Measurements from ENCODE around the gene LDLRAD4.

The LDLRAD4 gene

DNA sequence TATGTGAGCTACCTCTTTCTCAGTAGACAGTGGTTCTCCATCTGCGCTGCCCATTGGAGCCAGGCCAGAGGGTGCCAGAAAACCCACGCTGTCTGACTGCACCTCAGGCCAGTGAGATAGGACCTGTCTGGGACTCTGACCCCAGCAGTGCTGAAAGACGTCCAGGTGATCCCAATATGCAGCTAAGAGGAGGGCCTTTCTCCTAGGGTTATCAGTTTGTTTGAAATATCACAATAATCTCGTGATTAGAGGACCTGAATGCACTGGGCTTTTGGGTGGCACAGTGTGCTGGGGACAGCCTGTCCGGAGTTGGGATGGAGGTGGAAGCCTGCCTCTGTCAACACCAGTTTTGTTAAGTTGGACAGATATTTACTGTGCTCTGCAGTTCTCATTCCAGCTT lies 216.3 kb downstream of the LDLRAD4 start:
- DNase-seq (ENCODE audit: low read depth) = no peak
- no peak overlapping the region for H3K4me3 ChIP-seq (ENCODE audit: low read length)
- TF ChIP-seq, protein P1, sequence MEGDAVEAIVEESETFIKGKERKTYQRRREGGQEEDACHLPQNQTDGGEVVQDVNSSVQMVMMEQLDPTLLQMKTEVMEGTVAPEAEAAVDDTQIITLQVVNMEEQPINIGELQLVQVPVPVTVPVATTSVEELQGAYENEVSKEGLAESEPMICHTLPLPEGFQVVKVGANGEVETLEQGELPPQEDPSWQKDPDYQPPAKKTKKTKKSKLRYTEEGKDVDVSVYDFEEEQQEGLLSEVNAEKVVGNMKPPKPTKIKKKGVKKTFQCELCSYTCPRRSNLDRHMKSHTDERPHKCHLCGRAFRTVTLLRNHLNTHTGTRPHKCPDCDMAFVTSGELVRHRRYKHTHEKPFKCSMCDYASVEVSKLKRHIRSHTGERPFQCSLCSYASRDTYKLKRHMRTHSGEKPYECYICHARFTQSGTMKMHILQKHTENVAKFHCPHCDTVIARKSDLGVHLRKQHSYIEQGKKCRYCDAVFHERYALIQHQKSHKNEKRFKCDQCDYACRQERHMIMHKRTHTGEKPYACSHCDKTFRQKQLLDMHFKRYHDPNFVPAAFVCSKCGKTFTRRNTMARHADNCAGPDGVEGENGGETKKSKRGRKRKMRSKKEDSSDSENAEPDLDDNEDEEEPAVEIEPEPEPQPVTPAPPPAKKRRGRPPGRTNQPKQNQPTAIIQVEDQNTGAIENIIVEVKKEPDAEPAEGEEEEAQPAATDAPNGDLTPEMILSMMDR (IDR thresholded peaks at IDR 0.05; ENCODE audit: insufficient read depth, low read depth, low read length, missing control alignments) = no peak

DNA sequence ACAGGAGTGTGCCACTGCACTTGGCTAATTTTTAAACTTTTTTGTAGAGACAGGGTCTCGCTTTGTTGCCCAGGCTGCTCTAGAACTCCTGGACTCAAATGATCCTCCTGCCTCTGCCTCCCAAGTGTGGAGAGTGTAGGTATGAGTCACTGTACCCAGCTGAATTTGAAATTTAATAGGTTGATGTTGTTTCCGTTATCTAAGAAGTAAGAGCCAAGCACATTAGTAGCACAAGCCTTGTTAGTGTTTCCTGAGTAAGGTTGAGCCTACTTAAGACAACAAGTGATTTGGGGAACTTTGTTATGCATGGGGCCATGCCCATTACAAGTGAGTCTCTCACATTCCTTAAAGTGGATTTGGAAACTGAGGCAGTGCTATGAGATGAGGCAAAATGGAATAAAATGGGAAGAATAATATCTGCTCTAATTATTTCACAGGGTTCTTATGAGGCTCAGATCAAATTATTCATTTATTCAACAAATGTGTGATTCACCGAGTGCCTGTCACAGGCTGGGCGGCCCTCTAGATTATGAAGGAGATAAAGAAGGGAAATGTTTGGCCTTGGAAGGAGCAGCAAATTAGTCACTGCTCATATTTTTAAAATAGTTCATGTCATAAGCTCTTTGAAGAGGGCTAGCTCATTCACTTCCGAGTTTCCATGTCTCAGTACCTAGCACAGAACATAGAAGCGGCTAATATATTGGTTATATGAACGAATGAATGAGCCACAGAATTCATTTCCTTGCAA lies 217.2 kb downstream of the LDLRAD4 start:
- TF ChIP-seq, protein P1 (IDR thresholded peaks at IDR 0.05; ENCODE audit: insufficient read depth, low read depth, low read length, missing control alignments) = no peak
- H3K4me3 ChIP-seq (ENCODE audit: low read length) = no peak overlapping the region
- no peak for DNase-seq (ENCODE audit: low read depth)

DNA sequence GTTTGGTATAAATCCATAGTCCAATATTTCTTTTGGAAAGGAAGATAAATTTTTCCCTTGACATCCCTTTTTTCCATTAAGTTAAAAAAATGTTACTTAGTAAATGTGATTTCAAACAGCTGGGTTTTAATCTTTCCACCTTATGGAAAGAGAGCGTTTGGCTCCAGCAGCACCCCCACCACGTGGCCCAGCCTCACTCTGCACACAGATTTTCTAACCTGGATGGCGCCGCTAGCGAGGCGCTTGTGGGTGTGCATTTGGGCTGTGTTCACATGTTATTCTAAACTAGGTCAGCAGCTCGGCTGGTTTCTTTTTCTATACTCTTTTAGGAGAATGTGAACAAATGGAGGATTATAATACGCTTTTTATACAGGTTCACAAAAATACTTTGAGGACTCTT lies 218.0 kb downstream of the LDLRAD4 start:
- TF ChIP-seq, protein P1 (IDR thresholded peaks at IDR 0.05; ENCODE audit: insufficient read depth, low read depth, low read length, missing control alignments) = no peak
- H3K4me3 ChIP-seq (ENCODE audit: low read length) = no peak overlapping the region
- no peak for DNase-seq (ENCODE audit: low read depth)

DNA sequence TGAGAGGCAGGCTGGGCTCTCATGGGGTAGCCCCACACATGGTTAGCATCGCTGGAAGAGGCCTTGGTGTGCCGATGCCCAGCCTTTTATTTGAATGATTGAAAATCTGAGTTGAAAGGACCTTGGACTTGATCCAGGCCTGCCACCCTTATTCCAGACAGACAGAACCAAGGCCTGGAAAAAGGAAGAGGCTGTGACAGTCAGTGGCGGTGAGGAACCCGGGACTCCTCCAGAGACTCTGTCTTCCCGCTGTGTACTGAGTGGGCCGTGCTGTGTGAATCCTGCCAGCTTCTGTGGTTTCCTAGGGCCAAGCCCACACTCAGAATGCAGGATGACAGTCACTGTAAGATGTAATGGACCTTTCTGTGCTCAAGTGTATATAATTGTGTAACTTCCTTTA lies 218.5 kb downstream of the LDLRAD4 start:
- DNase-seq (ENCODE audit: low read depth) = no peak
- H3K4me3 ChIP-seq (ENCODE audit: low read length) = no peak overlapping the region

DNA sequence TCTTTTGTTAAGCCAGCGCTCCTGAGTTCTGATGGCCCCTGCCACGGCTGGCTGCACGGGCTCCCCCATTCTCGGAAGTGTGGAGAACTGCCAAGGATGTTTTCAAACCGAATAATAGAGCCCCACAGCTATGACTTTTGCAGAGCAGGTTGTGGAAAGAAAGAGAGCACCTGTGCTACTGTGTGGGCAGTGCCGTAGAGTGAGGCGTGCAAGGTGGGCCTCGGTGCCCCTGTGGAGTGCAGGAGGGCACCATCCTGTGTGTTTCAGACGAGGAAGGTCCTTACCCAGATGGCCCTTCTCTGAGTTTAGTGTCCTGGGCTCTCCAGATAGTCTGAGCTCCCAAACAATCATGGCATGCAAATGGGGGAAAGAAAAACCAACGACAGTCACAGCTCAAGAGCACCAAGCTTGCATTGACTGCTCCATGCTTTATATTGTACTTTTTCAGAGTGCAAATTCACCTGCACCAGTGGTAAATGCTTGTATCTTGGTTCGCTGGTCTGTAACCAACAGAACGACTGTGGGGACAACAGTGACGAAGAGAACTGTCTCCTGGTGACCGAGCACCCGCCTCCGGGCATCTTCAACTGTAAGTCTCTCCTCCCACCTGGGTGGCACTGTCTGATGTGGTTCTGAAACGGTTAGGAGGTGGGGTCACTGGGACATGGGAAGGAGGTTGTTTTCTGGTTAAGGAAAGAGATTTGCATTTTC lies 219.4 kb downstream of the LDLRAD4 start:
- no peak overlapping the region for H3K4me3 ChIP-seq (ENCODE audit: low read length)
- no peak for DNase-seq (ENCODE audit: low read depth)
- TF ChIP-seq, protein P1 (IDR thresholded peaks at IDR 0.05; ENCODE audit: insufficient read depth, low read depth, low read length, missing control alignments) = no peak

More for the DNA sequence above, 218.5 kb downstream of the LDLRAD4 start:
- TF ChIP-seq, protein P1 (IDR thresholded peaks at IDR 0.05; ENCODE audit: insufficient read depth, low read depth, low read length, missing control alignments) = no peak

DNA sequence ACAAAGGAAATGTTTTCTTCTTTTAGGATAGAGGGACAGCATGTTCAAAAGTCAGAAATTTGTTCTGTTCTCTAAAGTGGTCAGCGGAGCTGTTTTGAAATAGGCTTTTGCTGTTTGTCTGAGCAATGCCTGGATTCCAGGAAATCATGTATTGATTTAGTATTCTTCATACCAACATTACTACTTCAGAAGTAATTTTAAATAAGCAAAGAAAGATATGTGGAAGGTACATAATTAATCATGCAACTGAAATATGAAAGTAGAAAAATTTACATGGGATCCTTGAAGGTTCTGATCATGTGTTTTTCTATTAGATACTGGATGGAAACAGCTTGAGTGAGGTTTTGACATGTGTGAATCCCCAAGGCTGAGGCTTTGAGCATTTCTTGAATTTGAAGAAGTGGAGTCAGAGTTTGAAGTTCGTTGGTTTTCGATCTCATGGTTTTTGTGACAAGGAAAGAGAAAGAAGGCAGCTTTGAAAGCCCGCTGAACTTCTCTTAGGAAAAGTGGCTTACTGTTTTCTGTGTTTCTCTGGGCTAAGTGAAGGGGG lies 220.0 kb downstream of the LDLRAD4 start:
- DNase-seq (ENCODE audit: low read depth) = no peak
- TF ChIP-seq, protein P1 (IDR thresholded peaks at IDR 0.05; ENCODE audit: insufficient read depth, low read depth, low read length, missing control alignments) = no peak
- H3K4me3 ChIP-seq (ENCODE audit: low read length) = no peak overlapping the region

All from epithelial cell of esophagus (primary cell).